ENCODE results near the gene NR2F1-AS1. TPM values are rescaled to one million over a fixed set of nuclear protein-coding genes. Genes with fewer than 3 reads are reported as not detected.

The NR2F1-AS1 gene
- total RNA-seq, 2 donors from 2014 or later, result not detected

GRCh38 chr5:93599001-93599379 lies 18.0 kb upstream of the NR2F1-AS1 start:
- no peaks in the 10 kb centered on the region for H3K9me3 Mint-ChIP-seq
- ATAC-seq, result no peak
- H3K27me3 Mint-ChIP-seq, result peaks cover 21 to 35% of the 10 kb centered on the region in 2 donors
- DNase-seq (ENCODE audit: low spot score), result no peak
- no peak overlapping the region for H3K27ac Mint-ChIP-seq
- no peak overlapping the region for H3K4me3 Mint-ChIP-seq
- H3K4me1 Mint-ChIP-seq (ENCODE audit: low read depth in 2 of 2), result peaks cover 0 to 9% of the 10 kb centered on the region in 2 donors
- no peaks in the 10 kb centered on the region for H3K36me3 Mint-ChIP-seq

DNA sequence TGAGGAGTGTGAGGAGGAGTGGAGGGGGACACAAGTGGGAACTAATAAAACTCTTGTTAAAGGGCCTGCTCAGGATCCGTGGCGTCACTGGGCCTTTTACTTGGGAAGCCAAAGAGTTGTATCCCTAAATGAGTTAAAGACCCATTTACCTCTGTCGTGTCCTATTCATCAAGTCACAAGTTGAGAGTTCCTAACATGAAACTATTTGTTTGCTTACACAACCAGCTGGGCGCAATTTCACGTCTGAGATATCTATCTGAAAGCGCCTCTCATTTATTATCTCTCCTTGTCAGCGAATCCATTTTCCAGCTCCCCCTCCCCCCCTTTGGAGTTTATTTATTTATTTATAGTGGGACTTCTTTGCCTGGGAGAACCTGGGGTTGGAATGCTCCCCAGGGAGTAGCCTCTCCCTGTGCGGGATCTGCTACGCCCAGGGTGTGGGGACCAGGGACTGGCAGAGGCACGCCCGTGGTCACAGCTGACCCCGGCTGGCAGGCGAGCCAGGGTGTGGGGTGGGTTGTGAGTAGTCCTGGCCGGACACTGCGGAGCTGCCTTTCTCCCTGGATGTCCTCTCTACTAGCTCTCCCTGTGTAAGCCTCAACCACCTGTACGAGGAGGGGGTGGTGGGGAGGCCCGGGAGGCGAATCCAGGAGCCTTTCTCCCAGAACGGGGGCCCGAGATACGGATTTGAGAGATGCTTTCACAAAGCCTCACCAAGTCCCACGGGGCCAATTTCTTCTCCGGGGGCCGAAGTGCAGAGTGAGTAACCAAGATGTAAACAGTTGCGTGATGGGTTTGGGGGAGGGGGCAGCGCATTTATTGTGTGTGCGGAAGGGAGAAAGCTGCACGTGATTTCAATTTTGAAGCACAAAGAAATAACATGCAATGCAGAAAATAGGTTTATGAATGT lies 17.3 kb upstream of the NR2F1-AS1 start:
- H3K27ac Mint-ChIP-seq, result no peak overlapping the region
- H3K4me3 Mint-ChIP-seq, result no peak overlapping the region
- DNase-seq (ENCODE audit: low spot score) (no peak), ATAC-seq (no peak)
- H3K4me1 Mint-ChIP-seq (ENCODE audit: low read depth in 2 of 2), result peaks cover 0 to 11% of the 10 kb centered on the region in 2 donors
- H3K36me3 Mint-ChIP-seq, result no peaks in the 10 kb centered on the region
- H3K9me3 Mint-ChIP-seq, result no peaks in the 10 kb centered on the region
- H3K27me3 Mint-ChIP-seq, result peaks cover 27 to 37% of the 10 kb centered on the region in 2 donors

- ATAC-seq, result peak; percentile 37 to 58
- H3K4me3 Mint-ChIP-seq, result no peak overlapping the region
- DNase-seq (ENCODE audit: low spot score), result no peak
- H3K4me1 Mint-ChIP-seq (ENCODE audit: low read depth in 2 of 2), result peaks cover 0 to 11% of the 10 kb centered on the region in 2 donors
- H3K27ac Mint-ChIP-seq, result no peak overlapping the region
- H3K36me3 Mint-ChIP-seq, result no peaks in the 10 kb centered on the region
- no peaks in the 10 kb centered on the region for H3K9me3 Mint-ChIP-seq
- H3K27me3 Mint-ChIP-seq, result peaks cover 39 to 42% of the 10 kb centered on the region in 2 donors
Observed at GRCh38 chr5:93596676-93597490, 15.9 kb upstream of the NR2F1-AS1 start.

- no peak for ATAC-seq
- H3K36me3 Mint-ChIP-seq, result no peaks in the 10 kb centered on the region
- DNase-seq (ENCODE audit: low spot score), result no peak
- H3K27ac Mint-ChIP-seq, result no peak overlapping the region
- H3K27me3 Mint-ChIP-seq, result peaks cover 37 to 46% of the 10 kb centered on the region in 2 donors
- H3K9me3 Mint-ChIP-seq, result no peaks in the 10 kb centered on the region
- peaks cover 0 to 11% of the 10 kb centered on the region in 2 donors for H3K4me1 Mint-ChIP-seq (ENCODE audit: low read depth in 2 of 2)
- H3K4me3 Mint-ChIP-seq, result no peak overlapping the region
Observed at GRCh38 chr5:93596310-93596675, 15.3 kb upstream of the NR2F1-AS1 start.

- H3K9me3 Mint-ChIP-seq, result no peaks in the 10 kb centered on the region
- H3K4me1 Mint-ChIP-seq (ENCODE audit: low read depth in 2 of 2), result peaks cover 0 to 11% of the 10 kb centered on the region in 2 donors
- peaks cover 37 to 46% of the 10 kb centered on the region in 2 donors for H3K27me3 Mint-ChIP-seq
- H3K27ac Mint-ChIP-seq, result no peak overlapping the region
- ATAC-seq (no peak), DNase-seq (ENCODE audit: low spot score) (no peak)
- no peak overlapping the region for H3K4me3 Mint-ChIP-seq
- no peaks in the 10 kb centered on the region for H3K36me3 Mint-ChIP-seq
Observed at GRCh38 chr5:93595420-93596147, 14.6 kb upstream of the NR2F1-AS1 start.

DNA sequence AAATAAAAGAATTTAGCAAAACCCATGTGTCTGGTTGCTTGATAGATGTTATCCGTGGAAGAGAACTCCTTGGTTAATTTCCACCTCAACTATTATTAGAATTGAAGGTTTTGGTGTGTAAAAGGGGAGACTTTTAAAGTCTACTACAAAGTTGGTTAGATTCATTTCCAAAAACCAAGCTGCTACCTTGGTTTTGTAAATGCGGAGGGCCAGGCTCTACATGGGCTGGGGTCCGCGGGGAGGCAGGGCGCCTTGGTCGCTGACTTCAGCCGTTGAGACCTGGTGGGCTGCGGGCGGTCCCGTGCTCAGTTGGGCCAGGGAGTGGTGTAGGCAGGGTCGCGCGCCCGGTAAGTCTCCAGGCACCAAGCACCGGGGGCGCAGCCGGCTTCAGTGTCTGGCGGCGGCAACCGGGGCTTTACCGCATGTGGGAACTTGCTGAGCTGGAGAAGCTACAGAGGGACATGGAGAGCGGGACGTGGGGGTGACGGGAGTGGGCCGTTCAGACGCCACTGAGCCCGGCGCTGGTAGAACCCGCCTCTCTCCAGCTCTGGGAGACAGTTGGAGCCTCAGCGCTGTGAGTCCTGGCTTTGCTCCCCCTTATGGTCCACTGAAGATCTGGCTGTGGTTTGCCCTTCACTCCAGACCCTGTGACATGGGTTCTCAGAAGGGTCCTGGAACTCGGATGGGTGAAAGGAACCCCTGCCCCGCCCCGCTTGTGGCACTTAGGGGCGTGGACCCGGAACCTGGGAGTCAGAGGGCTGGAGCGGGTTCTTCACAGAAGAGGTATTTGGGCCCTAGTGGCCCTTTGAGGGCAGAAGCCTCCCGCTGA lies 13.8 kb upstream of the NR2F1-AS1 start:
- H3K4me3 Mint-ChIP-seq, result no peak overlapping the region
- H3K9me3 Mint-ChIP-seq, result no peaks in the 10 kb centered on the region
- peaks cover 0 to 11% of the 10 kb centered on the region in 2 donors for H3K4me1 Mint-ChIP-seq (ENCODE audit: low read depth in 2 of 2)
- no peak for DNase-seq (ENCODE audit: low spot score)
- peaks cover 42 to 52% of the 10 kb centered on the region in 2 donors for H3K27me3 Mint-ChIP-seq
- no peak for ATAC-seq
- no peak overlapping the region for H3K27ac Mint-ChIP-seq
- H3K36me3 Mint-ChIP-seq, result no peaks in the 10 kb centered on the region

DNA sequence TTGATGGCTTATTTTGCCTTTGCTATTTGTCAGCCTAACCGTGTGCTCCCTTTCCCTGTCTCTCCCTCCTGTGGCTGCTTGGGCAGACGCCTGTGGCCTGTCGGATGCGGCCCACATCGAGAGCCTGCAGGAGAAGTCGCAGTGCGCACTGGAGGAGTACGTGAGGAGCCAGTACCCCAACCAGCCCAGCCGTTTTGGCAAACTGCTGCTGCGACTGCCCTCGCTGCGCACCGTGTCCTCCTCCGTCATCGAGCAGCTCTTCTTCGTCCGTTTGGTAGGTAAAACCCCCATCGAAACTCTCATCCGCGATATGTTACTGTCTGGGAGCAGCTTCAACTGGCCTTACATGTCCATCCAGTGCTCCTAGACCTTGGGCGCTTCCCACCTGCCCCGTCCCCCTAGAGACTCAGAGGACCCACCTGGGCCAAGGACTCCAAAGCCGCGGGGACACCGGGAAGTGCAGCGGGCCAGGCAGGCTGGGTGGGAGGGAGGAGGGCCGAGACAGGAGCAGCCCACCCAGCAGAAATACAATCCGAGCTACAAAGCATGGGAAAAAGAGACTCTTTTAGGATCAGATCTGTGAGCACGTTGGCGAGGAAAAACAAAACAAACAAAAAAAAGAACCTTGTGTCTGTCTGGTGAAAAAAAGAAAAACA lies 12.6 kb upstream of the NR2F1-AS1 start:
- Mint-ChIP-seq H3K27ac (no peak overlapping the region), H3K27me3 (peaks cover 54 to 64% of the 10 kb centered on the region in 2 donors), H3K4me1 (ENCODE audit: low read depth in 2 of 2) (peaks cover 0 to 17% of the 10 kb centered on the region in 2 donors), H3K9me3 (no peaks in the 10 kb centered on the region), H3K4me3 (no peak overlapping the region), H3K36me3 (peaks cover 4% of the 10 kb centered on the region)
- no peak for ATAC-seq
- DNase-seq (ENCODE audit: low spot score), result no peak

- Mint-ChIP-seq H3K27me3 (peaks cover 59 to 70% of the 10 kb centered on the region in 2 donors), H3K4me3 (no peak overlapping the region), H3K9me3 (no peaks in the 10 kb centered on the region), H3K36me3 (peaks cover 4% of the 10 kb centered on the region), H3K27ac (no peak overlapping the region), H3K4me1 (ENCODE audit: low read depth in 2 of 2) (peaks cover 3 to 21% of the 10 kb centered on the region in 2 donors)
- no peak for ATAC-seq
- no peak for DNase-seq (ENCODE audit: low spot score)
Observed at GRCh38 chr5:93592883-93593282, 11.9 kb upstream of the NR2F1-AS1 start.

- Mint-ChIP-seq H3K27ac (no peak overlapping the region), H3K36me3 (peaks cover 4% of the 10 kb centered on the region), H3K4me3 (no peak overlapping the region), H3K9me3 (no peaks in the 10 kb centered on the region), H3K27me3 (peaks cover 61 to 75% of the 10 kb centered on the region in 2 donors), H3K4me1 (ENCODE audit: low read depth in 2 of 2) (peaks cover 5 to 26% of the 10 kb centered on the region in 2 donors)
- DNase-seq (ENCODE audit: low spot score) (no peak), ATAC-seq (no peak)
Observed at GRCh38 chr5:93591323-93591945, 10.4 kb upstream of the NR2F1-AS1 start.

DNA sequence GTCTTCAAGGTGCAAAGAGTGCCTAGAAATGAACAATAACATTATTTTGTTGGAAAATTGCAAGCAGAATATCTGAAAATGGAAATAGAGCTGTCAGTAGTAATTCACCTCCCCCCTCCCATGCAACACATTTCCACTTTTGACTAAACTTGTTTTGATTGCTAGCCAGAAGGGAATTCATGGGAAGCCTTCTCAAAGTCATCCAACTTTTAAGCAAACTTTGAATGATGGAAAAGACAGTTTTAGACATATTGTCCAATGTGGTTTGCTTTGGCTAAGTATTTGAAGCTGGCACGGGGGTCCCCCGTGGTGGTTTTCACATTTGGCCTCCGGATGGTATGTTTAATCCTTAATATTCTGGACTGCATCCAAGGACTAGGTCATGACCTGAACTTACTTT lies 9.5 kb upstream of the NR2F1-AS1 start:
- H3K4me1 Mint-ChIP-seq (ENCODE audit: low read depth in 2 of 2), result peaks cover 13 to 24% of the 10 kb centered on the region in 2 donors
- peaks cover 11% of the 10 kb centered on the region for H3K36me3 Mint-ChIP-seq
- H3K27ac Mint-ChIP-seq, result no peak overlapping the region
- no peak for DNase-seq (ENCODE audit: low spot score)
- H3K27me3 Mint-ChIP-seq, result peaks cover 63 to 77% of the 10 kb centered on the region in 2 donors
- H3K9me3 Mint-ChIP-seq, result no peaks in the 10 kb centered on the region
- H3K4me3 Mint-ChIP-seq, result no peak overlapping the region
- ATAC-seq, result no peak

DNA sequence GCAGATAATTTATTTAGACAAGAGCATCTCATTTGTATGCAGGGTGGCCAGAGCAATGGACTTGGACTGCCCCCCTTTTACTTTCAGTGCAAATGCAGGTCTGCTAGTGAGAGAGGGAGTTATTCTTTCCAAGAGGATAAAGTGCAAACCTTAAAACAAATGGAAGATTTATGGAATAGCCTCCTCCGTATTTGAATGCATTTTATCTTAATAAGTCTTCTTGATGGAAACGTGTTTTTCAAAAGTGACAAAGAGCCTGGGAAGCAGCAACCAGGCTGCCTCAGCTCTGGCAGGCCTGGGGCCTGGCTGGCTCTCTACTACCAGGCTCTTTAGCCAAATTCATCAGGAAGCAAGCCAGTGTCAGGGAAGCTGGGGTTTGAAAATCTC lies 8.8 kb upstream of the NR2F1-AS1 start:
- ATAC-seq (no peak), DNase-seq (ENCODE audit: low spot score) (no peak)
- Mint-ChIP-seq H3K4me3 (no peak overlapping the region), H3K27ac (no peak overlapping the region), H3K4me1 (ENCODE audit: low read depth in 2 of 2) (peaks cover 15 to 24% of the 10 kb centered on the region in 2 donors), H3K9me3 (no peaks in the 10 kb centered on the region), H3K36me3 (peaks cover 11% of the 10 kb centered on the region), H3K27me3 (peaks cover 60 to 78% of the 10 kb centered on the region in 2 donors)

DNA sequence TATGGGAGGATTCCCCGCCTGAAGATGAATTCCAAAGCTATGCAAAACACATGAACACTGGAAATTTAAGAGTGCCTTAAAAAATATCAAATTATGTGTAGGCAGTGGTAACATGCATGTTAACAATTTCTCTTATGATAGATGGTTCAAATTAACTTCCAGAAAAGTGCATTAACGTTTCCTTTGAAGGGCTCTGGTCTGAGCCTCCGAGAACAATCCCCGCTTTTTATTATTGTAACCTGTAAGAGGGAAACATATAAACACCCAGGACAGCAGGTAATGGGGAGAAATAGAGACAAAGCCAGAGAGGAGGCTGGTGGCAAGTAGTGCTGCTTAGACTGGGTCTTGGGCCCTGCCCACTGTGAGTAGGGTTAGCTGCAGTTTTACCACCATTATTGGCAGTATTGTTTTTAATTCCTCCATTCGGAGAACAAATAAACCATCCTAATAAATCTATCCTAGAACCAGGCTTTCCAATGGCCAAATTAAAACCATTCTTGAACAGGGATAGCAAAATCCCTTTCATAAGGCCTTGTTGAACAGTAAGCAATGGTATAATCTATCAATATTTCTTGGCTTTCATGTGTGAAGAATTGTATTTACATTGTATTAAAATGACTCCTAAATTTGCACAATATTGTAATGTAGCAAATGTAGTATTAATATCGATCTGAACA lies 8.3 kb upstream of the NR2F1-AS1 start:
- no peak for ATAC-seq

More for the DNA sequence above, 8.3 kb upstream of the NR2F1-AS1 start:
- DNase-seq (ENCODE audit: low spot score), result no peak
- peaks cover 11% of the 10 kb centered on the region for H3K36me3 Mint-ChIP-seq
- H3K4me1 Mint-ChIP-seq (ENCODE audit: low read depth in 2 of 2), result peaks cover 15 to 24% of the 10 kb centered on the region in 2 donors
- H3K4me3 Mint-ChIP-seq, result peak overlapping the region; percentile 41
- peaks cover 57 to 73% of the 10 kb centered on the region in 2 donors for H3K27me3 Mint-ChIP-seq
- H3K9me3 Mint-ChIP-seq, result no peaks in the 10 kb centered on the region
- no peak overlapping the region for H3K27ac Mint-ChIP-seq
